NCI-H526 (cell line): ENCODE results near the gene FKBP11.
A peak's percentile ranks its signal among the peaks of the same experiment; 100 is the strongest.
"Not testable (repeated sequence)": the region's sequence is repeated elsewhere in the genome, so short reads cannot be mapped to it uniquely, and the experiment has no call there.

Experiments
- DNase-seq, 2 experiments: peaks; one replicate each; lab custom pipeline; 2025; lab: John Stamatoyannopoulos, UW

The FKBP11 gene

GRCh38 chr12:48907245-48907644 is 18.0 kb downstream of the FKBP11 start:
- no peak for DNase-seq

DNA sequence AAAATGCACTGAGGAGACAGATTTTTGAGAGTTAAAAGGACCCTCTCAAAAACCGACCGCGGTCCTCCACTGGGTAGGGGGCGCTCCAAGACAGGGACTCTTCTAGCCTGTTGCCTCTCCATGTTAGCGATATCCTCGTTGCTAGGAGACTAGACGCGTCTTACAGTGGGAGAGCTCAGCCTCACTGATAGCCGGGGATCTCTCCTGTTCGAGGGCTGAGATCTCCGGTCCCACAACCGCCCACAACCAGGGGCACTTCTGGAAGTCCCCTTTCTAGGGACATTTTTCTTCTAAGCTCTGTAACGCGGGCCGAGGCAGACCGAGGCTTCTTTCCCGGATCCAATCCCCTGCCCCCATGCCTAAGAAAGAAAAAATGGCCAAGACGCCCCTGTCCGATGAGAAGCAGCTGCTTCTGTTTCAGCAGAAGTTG is 21.3 kb downstream of the FKBP11 start:
- DNase-seq, result peak; percentile 82 to 90

GRCh38 chr12:48903363-48903981 is 21.8 kb downstream of the FKBP11 start:
- no peak for DNase-seq

- no peak for DNase-seq
Observed at GRCh38 chr12:48901278-48901677, 24.0 kb downstream of the FKBP11 start.

- DNase-seq, result no peak
Observed at GRCh38 chr12:48899651-48900050, 25.6 kb downstream of the FKBP11 start.

GRCh38 chr12:48894271-48894670 is 31.0 kb downstream of the FKBP11 start:
- DNase-seq, result no peak

DNA sequence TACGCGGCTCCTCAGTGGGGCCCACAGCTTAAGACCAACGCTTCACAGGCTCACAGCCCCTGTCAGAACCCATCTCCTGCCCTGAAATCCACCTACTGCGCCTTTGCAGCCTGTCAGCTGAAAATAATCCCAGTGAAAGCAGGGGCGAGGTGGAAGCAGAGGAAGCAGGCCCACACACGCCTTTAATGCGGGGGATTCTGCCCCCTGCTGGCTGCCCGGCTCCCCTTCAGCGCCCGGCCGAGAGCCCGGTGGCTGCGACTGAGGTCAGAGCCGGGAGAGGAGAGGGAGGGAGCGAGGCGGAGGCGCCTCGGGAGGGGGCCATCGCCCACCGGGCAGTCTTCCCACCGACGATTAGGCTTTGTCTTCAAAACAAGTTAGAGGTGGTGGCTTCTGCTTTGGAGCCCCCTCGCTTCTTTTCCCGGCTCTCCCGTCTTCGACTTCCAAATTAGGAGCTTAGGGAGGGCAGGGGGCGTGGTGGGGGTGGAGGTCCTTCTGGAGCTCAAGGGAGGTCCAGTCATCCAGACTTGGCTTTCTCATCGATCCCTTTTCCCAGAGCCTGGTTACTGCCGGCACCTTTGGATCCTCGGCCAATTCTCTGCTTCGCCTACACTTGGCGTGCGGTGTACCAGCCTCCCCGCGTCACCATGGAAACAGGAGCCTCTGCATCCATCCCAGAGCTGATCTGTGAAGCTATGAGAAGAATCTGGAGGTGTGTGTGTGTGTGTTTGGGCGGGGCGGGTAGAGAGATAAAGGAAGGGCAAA is 34.5 kb downstream of the FKBP11 start:
- peak; percentile 13 to 84 for DNase-seq

DNA sequence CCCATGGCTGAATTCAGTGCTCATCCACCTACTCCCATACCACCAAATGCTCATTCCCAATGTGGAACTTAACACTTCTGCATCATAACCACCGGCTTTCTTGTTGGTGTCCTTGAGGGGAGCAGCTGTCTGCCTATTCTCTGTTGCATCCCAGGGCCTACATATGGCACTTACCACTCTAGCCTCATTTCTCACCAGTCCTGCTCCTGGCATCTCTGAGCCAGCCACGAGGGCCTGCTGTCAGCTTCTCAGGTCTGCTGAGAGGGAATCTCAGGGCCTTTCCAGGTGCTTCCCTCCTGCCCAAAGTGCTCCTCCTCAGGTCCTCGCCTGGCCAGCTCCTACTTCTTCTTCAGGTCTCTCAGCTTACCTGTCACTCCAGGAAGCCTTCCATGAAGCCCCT is 35.6 kb downstream of the FKBP11 start:
- no peak for DNase-seq

DNA sequence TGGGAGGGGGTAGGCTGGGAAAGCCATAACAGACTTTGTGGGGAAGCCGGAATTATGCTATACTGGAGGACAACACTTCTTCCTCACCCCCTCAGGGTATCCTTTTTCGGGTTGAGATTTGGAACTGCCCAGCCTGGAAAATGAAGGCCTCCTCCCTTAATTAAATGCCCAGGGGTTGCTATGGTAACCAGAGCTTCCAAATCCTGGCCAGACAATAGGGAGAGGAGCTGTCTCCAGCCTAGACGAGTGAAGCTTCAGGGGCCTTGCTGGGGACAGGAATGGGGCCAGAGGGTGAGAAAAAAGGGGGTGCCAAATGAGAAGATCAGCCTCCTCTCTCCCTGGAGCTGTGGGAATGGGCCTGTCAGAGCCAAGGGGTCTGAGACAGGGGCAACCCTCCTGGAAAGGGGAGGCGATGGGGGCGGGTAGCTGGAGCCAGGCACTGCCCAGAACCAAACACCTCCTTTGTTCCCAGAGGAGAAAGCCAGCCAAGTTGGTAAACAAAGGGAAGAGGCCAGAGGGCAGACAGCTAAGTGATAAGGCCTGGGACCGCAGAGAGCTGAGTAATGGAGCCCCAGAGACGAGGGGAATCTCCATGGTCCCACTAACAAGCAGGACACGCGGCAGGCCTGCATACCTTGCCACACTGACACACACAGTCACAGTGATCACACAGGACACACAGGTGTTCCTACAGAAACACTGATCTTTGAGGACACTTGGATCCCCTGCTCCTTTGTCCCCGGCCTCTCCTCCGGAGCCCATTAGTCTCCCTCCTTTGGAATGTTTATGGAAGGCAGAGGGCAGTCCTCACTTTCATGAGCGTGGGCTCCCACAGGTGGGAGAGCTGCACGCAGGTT is 41.8 kb downstream of the FKBP11 start:
- no peak for DNase-seq

DNA sequence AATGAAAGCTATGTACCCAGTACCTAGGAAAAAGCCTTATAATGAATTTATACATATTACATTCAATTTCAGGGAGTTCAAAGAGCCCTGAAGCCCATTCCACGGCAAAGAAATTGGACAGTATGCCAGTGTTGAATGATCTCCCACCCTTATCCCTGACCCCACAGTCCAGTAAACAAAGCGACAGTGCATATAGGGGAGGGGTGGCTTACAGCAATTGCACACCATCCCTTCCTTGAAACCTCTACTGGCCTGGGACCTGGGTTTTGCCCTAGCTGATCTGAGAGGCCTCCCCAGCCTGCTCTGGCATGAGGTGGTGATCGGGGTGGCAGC is 42.4 kb downstream of the FKBP11 start:
- DNase-seq, result no peak

DNA sequence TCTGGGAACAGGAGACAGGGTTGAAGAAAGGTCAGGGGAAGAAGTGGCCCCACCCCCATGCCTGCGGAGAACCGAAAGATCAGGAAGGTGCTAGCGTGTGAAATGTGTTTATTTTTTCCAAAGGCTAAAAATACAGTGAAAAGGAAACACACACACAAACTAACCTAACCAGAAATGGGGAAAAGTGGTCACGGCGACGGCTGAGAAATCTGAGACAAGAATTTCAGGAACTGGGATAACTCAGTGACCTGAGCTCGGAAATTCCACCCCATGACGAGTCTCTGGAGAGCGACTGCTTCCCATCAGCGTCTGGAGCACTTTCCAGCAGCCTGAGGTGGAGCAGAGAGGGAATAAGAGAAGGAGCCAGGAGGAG is 43.0 kb downstream of the FKBP11 start:
- no peak for DNase-seq

- no peak for DNase-seq
Observed at GRCh38 chr12:48881686-48882314, 43.5 kb downstream of the FKBP11 start.

DNA sequence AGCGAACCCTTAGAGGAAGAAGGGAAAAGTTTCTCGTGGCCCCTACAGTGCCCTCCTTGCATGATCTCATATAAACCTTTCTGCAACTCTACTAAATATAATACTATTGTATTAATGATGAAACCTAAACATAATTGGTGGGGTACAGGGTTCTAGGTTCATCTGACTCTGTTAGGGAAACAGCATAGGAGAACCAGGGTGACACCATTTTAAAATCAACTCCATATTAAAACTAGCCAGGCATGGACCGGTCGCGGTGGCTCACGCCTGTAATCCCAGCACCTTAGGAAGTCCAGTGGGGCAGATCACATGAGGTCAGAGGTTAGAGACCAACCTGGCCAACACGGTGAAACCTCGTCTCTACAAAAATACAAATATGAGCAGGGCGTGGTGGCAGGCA is 44.6 kb downstream of the FKBP11 start:
- no peak for DNase-seq

- DNase-seq, result no peak
Observed at GRCh38 chr12:48878548-48878947, 46.7 kb downstream of the FKBP11 start.

DNA sequence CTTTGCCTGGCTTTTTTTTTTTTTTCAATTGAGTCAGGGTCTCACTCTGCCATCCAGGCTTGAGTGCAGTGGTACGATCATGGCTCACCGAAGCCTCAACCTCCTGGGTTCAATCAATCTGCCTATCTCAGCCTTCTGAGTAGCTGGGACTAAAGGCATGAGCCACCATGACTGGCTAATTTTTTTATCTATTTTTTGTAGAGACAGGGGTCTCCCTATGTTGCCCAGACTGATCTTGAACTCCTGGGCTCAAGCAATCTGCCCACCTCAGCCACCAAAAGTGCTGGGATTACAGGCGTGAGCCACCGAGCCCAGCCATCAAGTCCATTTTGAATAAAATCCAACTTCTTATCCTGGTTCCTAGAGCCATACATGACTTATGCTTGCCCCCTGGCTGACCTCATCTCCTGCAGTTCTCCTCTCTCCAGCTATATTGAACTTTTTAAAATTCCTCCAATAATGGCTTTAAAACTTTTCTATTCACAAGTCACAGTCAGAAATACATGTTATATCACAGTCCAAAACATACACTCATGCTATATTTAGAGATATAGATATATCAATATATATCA is 49.3 kb downstream of the FKBP11 start:
- no peak for DNase-seq

DNA sequence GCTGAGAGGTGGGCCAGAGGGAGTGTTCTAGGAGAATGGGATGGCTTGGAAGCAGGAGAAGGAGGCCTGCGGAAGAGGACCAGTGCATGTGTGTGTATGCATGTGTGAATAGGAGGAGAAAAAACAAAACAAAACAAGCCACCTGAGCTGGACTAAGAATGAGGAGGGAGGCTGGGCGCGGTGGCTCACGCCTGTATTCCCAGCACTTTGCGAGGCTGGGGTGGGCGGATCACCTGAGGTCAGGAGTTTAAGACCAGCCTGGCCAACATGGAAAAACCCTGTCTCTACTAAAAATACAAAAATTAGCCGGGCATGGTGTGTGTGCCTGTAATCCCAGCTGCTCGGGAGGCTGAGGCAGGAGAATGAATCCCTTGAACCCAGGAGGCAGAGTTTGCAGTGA is 51.8 kb downstream of the FKBP11 start:
- DNase-seq, result not testable (repeated sequence)

DNA sequence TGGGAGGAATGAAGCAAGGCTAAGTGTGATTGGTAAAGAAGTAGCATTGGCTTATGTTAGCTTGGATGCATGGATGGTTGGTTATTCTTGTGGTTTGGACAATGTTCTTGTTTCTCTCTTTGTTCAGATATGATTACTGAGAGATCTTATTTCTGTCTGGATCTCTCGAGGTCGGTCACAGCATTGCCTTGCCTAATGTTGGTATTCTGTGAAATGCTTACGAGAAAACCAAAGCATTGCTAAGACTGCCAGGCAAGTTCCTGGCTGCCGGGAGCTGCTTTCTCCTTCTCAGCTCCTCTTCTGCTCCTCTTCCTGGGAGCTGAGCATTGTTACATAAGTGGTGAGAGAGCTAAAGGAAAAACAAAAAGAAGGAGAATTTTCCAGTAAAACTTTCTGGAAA is 52.2 kb downstream of the FKBP11 start:
- DNase-seq, result no peak
